A549 treated with Hydrocortisone at 1 μM for 4 hours (cell line): ENCODE measurements around the gene LIG1. TPM values are rescaled to one million over a fixed set of nuclear protein-coding genes. Genes with fewer than 3 reads are reported as not detected.

Experiments
- total RNA-seq: library from RNA; stranded (reverse); fragments of 200-300 nt; extraction: Qiagen RNA extraction; gene quantifications from 5 replicates; pipeline ENCODE4 v1.2.3, GENCODE V29; 2022

The LIG1 gene
- total RNA-seq: 56.1 to 67.2 TPM (median 64.2 TPM) in 5 replicates

DNA sequence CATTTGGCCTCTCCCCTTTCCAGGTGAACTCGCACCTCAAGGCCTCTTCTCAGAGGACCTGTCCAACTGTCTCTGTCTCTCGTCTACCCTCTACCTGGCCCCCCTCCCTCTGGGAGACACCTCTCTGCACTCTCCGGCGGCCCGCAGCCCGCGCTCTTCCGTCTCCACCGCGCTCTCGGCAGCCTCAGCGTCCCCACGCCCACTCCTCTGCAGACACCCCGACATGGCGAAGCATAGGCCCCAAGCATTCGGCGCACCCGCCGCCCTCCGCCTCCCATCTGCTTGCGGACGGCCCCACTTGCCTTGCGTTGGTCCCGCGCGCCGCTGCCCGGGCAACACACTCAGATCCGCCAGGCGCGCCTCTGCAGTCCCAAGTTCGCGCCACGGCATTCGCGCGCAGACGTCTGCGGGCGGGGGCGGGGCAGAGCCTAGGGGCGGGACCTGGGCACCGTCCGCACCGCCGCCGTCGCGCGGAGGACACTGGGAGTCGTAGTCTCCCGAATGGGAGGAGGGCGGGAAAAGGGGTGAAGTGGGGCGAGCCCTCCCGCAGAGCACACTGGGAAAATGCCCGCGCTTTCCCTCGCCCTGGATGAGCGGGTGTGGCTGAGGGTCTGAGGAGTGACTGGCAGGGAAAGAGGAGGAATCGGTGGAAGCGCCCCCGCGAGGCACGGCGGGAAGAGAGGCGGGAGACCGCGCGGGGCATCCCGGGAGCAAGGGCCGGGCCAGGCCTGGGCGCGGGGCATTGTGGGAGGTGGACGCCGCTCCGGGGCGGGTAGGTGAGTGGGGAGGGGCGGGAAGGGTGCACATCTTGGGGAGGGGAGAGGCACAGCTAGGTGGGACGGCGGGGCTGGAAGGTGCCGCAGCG lies at the start of gene LIG1, which contains the start of gene ZSWIM9:
Gene LIG1 (minus strand): TSS at position 406 of the 865 bp plus-strand sequence. CDS start 4,778 bp downstream, outside the sequence.
Gene ZSWIM9 (plus strand): TSS at position 742 of the 865 bp plus-strand sequence. CDS start 1,123 bp downstream, outside the sequence.

DNA sequence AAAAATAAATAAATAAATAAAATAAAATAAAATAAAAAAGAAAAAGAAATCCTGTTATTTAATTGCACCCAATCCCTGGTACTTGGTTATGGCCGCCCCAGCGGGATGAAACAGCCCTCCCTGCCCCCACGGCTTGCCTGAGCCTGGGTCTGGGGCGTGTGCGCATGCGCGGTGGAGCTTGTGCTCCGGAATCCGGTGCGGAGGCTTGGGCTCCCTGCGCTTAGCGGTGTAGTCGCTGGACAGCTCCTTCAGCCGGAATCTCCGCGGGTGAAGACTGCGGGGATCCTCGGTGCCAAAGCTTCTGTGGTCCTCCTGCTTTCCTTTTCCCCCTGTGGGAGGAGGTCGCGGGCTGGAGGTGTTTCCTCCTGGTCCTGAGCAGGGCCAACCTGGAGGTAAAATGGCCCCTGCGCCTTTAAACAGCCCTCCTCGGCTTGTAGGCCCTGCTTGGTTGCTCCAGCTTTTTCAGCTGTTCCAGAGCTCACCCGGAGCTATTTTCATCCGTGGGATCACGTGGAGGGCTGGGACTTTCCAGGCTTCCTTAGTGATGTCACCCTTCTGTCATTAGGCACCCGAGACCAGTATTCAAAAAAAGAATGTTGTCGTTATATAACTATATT lies 59.7 kb downstream of the LIG1 start, which contains the start of gene PLA2G4C:
Gene PLA2G4C (minus strand): TSS at position 468 of the 617 bp plus-strand sequence. CDS start 4,288 bp downstream, outside the sequence.

Other genes starting within 250 kb of the LIG1 start
- not detected in 5 replicates for gene BSPH1, start 178.2 kb downstream of the LIG1 start, total RNA-seq
- gene ELSPBP1, start 175.7 kb downstream of the LIG1 start, total RNA-seq: not detected in 5 replicates
- not detected in 5 replicates for gene CABP5, start 126.3 kb downstream of the LIG1 start, total RNA-seq
- 8.7 to 15.2 TPM (median 11.2 TPM) in 5 replicates for gene PLA2G4C, start 59.5 kb downstream of the LIG1 start, total RNA-seq
- 6.1 to 7.2 TPM (median 6.5 TPM) in 5 replicates for gene ZSWIM9, start 336 bp upstream of the LIG1 start, total RNA-seq
- 13.8 to 17.5 TPM (median 16.7 TPM) in 5 replicates for gene CARD8, start 85.6 kb upstream of the LIG1 start, total RNA-seq
- 6.4 to 9.1 TPM (median 7.1 TPM) in 5 replicates for gene ZNF114, start 99.7 kb upstream of the LIG1 start, total RNA-seq
- gene EMP3, start 155.2 kb upstream of the LIG1 start, total RNA-seq: 365 to 468 TPM (median 427 TPM) in 5 replicates
- gene TMEM143, start 193.6 kb upstream of the LIG1 start, total RNA-seq: 2.9 to 5.3 TPM (median 4.3 TPM) in 5 replicates
- 0.93 to 3.6 TPM (median 3.1 TPM) in 5 replicates for gene SYNGR4, start 194.0 kb upstream of the LIG1 start, total RNA-seq
- 389 to 432 TPM (median 425 TPM) in 5 replicates for gene KDELR1, start 221.2 kb upstream of the LIG1 start, total RNA-seq
- 6.5 to 8.9 TPM (median 7.6 TPM) in 5 replicates for gene GRIN2D, start 223.3 kb upstream of the LIG1 start, total RNA-seq